Glutamatergic neuron (in vitro differentiated cells): ENCODE measurements around the gene DPM3. TPM values are rescaled to one million over a fixed set of nuclear protein-coding genes. Genes with fewer than 3 reads are reported as not detected.
A peak's percentile ranks its signal among the peaks of the same experiment; 100 is the strongest.

Experiments
- DNase-seq: peaks from one replicate; pipeline ENCODE4 v3.0.0; 2022
- H3K27ac Mint-ChIP-seq: one replicate; pipeline ENCODE4 v1.8.0; 2020; ENCODE audit warnings: mild to moderate bottlenecking, mixed read lengths, inconsistent platforms; ENCODE audit not compliant: unreplicated experiment
- H3K27me3 Mint-ChIP-seq: one replicate; pipeline ENCODE4 v1.8.0; 2020; ENCODE audit warnings: mild to moderate bottlenecking, moderate library complexity, mixed read lengths, inconsistent platforms; ENCODE audit not compliant: unreplicated experiment
- H3K36me3 Mint-ChIP-seq: one replicate; pipeline ENCODE4 v1.8.0; 2020; ENCODE audit warnings: mild to moderate bottlenecking, mixed read lengths, inconsistent platforms; ENCODE audit not compliant: unreplicated experiment
- H3K4me1 Mint-ChIP-seq: one replicate; pipeline ENCODE4 v1.8.0; 2020; ENCODE audit warnings: mild to moderate bottlenecking, low read depth, mixed read lengths, inconsistent platforms; ENCODE audit not compliant: unreplicated experiment
- H3K4me3 Mint-ChIP-seq: one replicate; pipeline ENCODE4 v1.8.0; 2020; ENCODE audit warnings: mild to moderate bottlenecking, mixed read lengths, inconsistent platforms; ENCODE audit not compliant: unreplicated experiment
- H3K9me3 Mint-ChIP-seq: one replicate; pipeline ENCODE4 v1.8.0; 2020; ENCODE audit warnings: mild to moderate bottlenecking, moderate library complexity, mixed read lengths, inconsistent platforms; ENCODE audit not compliant: unreplicated experiment
- CTCF ChIP-seq: fragments of 200-600 bp; sonication (generic); IDR thresholded peaks from one replicate; pipeline ENCODE4 v1.5.0; 2021; ENCODE audit not compliant: partially characterized antibody, unreplicated experiment
- total RNA-seq: library from RNA; stranded (reverse); fragmentation: NEBNext Ultra II Directional; extraction: Animal tissue kit (Norgen Biotek cat#: 25700); gene quantifications from one replicate; pipeline ENCODE4 v1.2.1, GENCODE V29; 2021; ENCODE audit not compliant: unreplicated experiment

The DPM3 gene
- total RNA-seq, 1 donor from 2014 or later = 27.7 TPM

DNA sequence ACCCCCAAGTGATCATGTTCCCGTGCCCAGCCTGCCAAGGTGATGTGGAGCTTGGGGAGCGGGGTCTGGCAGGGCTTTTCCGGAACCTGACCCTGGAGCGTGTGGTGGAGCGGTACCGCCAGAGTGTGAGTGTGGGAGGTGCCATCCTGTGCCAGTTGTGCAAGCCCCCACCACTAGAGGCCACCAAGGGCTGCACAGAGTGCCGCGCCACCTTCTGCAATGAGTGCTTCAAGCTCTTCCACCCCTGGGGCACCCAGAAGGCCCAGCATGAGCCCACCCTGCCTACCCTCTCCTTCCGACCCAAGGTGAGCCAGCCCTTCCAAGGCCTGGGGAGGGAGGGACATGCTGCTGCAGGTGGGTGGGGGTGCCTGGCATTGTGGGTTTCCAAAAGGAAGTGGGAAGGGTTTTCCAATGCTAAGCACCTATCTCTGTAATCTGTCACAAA is 35.6 kb upstream of the DPM3 start:
- peak; percentile 27 for DNase-seq

DNA sequence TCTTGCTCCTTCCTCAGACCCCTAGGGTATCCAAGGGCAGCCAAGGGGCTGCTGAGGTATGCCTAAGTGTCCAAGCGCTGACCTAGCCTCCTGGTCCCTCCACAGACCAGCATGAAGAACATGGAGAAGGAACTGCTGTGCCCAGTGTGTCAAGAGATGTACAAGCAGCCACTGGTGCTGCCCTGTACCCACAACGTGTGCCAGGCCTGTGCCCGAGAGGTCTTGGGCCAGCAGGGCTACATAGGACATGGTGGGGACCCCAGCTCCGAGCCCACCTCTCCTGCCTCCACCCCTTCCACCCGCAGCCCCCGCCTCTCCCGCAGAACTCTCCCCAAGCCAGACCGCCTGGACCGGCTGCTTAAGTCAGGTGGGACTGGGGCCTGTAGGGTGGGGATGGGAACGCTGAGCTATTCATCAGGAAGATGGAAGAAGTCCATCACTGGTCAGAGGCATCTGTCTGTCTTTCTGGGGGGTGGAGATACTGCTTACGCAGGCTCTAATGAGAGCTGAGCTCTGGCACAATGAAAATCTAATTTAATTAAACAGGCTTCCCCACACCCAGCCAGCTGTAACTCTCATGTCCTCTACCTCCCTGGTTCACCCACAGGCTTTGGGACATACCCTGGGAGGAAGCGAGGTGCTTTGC is 35.1 kb upstream of the DPM3 start:
- Mint-ChIP-seq H3K27me3 (peaks cover 15% of the 10 kb centered on the region), H3K36me3 (peaks cover 5% of the 10 kb centered on the region), H3K9me3 (peaks cover 15% of the 10 kb centered on the region), H3K27ac (peak overlapping the region; percentile 48), H3K4me1 (peaks cover 13% of the 10 kb centered on the region), H3K4me3 (peak overlapping the region; percentile 93)
- peak; percentile 23 for DNase-seq
- TF ChIP-seq CTCF = no peak

More for the DNA sequence above, 35.6 kb upstream of the DPM3 start:
- H3K4me1 Mint-ChIP-seq = peaks cover 13% of the 10 kb centered on the region
- peaks cover 15% of the 10 kb centered on the region for H3K9me3 Mint-ChIP-seq
- peak overlapping the region; percentile 71 for H3K4me3 Mint-ChIP-seq
- no peak for TF ChIP-seq CTCF
- H3K36me3 Mint-ChIP-seq = peaks cover 5% of the 10 kb centered on the region
- no peak overlapping the region for H3K27ac Mint-ChIP-seq
- H3K27me3 Mint-ChIP-seq = peaks cover 15% of the 10 kb centered on the region

GRCh38 chr1:155174324-155175280 is 34.3 kb upstream of the DPM3 start:
- peak overlapping the region; percentile 93 for H3K4me3 Mint-ChIP-seq
- TF ChIP-seq CTCF = no peak
- peak overlapping the region; percentile 94 for H3K27ac Mint-ChIP-seq
- H3K4me1 Mint-ChIP-seq = peaks cover 13% of the 10 kb centered on the region
- peak; percentile 75 for DNase-seq
- peaks cover 15% of the 10 kb centered on the region for H3K9me3 Mint-ChIP-seq
- peaks cover 5% of the 10 kb centered on the region for H3K36me3 Mint-ChIP-seq
- peaks cover 15% of the 10 kb centered on the region for H3K27me3 Mint-ChIP-seq

- Mint-ChIP-seq H3K27ac (peak within 1 kb of the TSS; percentile 94), H3K27me3 (peaks cover 17% of the 10 kb centered on the region), H3K4me3 (peak within 1 kb of the TSS; percentile 93), H3K9me3 (peaks cover 15% of the 10 kb centered on the region), H3K4me1 (peaks cover 13% of the 10 kb centered on the region), H3K36me3 (peaks cover 5% of the 10 kb centered on the region)
- peak; percentile 63 for TF ChIP-seq CTCF
- DNase-seq = peak; percentile 73
Observed at GRCh38 chr1:155173478-155174323, 33.4 kb upstream of the DPM3 start, which contains the start of gene TRIM46. TSS of gene TRIM46 (plus strand) at chr1:155173849. CDS start at chr1:155173967, 118 bp downstream.
